Ishikawa (cell line): ENCODE data around the gene IPCEF1.

Source experiments
- CEBPB ChIP-seq: IDR thresholded peaks from 2 replicates; pipeline ENCODE4 v1.6.1; 2012
- CREB1 ChIP-seq: IDR thresholded peaks from 2 replicates; pipeline ENCODE4 v1.6.1; 2012; ENCODE audit warnings: low read depth
- EP300 ChIP-seq: IDR thresholded peaks from 2 replicates; pipeline ENCODE4 v1.6.1; 2012; ENCODE audit warnings: borderline replicate concordance
- FOXM1 ChIP-seq: IDR thresholded peaks from 2 replicates; pipeline ENCODE4 v1.6.1; 2012; ENCODE audit warnings: low read depth, borderline replicate concordance
- NFIC ChIP-seq: IDR thresholded peaks from 2 replicates; pipeline ENCODE4 v1.6.1; 2012
- RAD21 ChIP-seq: IDR thresholded peaks from 2 replicates; pipeline ENCODE4 v1.6.1; 2012; ENCODE audit warnings: low read depth
- REST ChIP-seq: IDR thresholded peaks from 2 replicates; pipeline ENCODE4 v1.6.1; 2012; ENCODE audit warnings: low read depth, mild to moderate bottlenecking
- TAF1 ChIP-seq: IDR thresholded peaks from 2 replicates; pipeline ENCODE4 v1.6.1; 2012; ENCODE audit warnings: low read depth, mild to moderate bottlenecking
- TEAD4 ChIP-seq: IDR thresholded peaks from 2 replicates; pipeline ENCODE4 v1.6.1; 2012

GRCh38 chr6:154161689-154162088 lies 194.9 kb downstream of the IPCEF1 start:
- TF ChIP-seq TAF1: no peak
- TF ChIP-seq FOXM1: no peak
- TF ChIP-seq EP300: no peak
- TF ChIP-seq CREB1: no peak
- TF ChIP-seq TEAD4: no peak
- no peak for TF ChIP-seq RAD21
- TF ChIP-seq REST: no peak
- no peak for TF ChIP-seq NFIC
- no peak for TF ChIP-seq CEBPB
